Measurements from ENCODE around the gene PSMA5. TPM values are rescaled to one million over a fixed set of nuclear protein-coding genes. Genes with fewer than 3 reads are reported as not detected.

Gene PSMA5
- total RNA-seq, 2 experiments from 2014 or later = 170 to 189 TPM

DNA sequence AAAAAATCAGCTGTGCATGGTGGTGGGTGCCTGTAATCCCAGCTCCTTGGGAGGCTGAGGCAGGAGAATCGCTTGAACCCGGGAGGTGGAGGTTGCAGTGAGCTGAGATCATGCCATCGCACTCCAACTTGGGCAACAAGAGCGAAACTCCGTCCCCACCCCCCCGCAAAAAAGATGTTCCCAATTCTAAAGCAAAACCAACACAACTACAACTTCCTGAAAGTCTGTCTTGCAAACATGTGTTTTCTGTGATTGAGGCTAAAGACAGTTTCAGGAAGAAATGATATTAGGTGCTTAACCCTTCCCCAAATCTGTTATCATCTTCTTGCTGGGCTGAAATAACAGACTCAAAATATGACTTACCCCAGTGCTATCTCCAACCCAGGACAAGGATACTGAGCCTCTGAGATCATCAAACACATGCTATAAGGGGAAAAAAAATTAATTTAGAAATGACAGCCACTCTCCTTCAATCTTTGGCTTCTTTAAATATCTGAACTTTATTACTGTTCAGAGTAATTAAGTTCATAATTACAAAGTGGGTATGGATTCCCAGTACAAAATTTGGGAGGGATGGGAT lies 57.0 kb downstream of the PSMA5 start:
- peaks cover 45% of the 10 kb centered on the region for H3K4me1 Mint-ChIP-seq
- H3K9me3 Mint-ChIP-seq = no peaks in the 10 kb centered on the region
- H3K27me3 Mint-ChIP-seq = peaks cover 35% of the 10 kb centered on the region
- no peak overlapping the region for H3K27ac Mint-ChIP-seq
- H3K4me3 Mint-ChIP-seq = no peak overlapping the region
- ChIA-PET CTCF (no interaction called here), POLR2A (no interaction called here)
- DNase-seq = no peak
- peaks cover 10% of the 10 kb centered on the region for H3K36me3 Mint-ChIP-seq (ENCODE audit: low read depth)

- Mint-ChIP-seq H3K9me3 (no peaks in the 10 kb centered on the region), H3K27ac (no peak overlapping the region), H3K27me3 (peaks cover 43% of the 10 kb centered on the region), H3K36me3 (ENCODE audit: low read depth) (peaks cover 10% of the 10 kb centered on the region), H3K4me1 (peaks cover 39% of the 10 kb centered on the region), H3K4me3 (no peak overlapping the region)
- ChIA-PET CTCF (no interaction called here), POLR2A (no interaction called here)
- DNase-seq = no peak
Observed at GRCh38 chr1:109368464-109368863, 57.8 kb downstream of the PSMA5 start.

- H3K27me3 Mint-ChIP-seq = peaks cover 45% of the 10 kb centered on the region
- ChIA-PET CTCF (no interaction called here), POLR2A (no interaction called here)
- peaks cover 6% of the 10 kb centered on the region for H3K36me3 Mint-ChIP-seq (ENCODE audit: low read depth)
- H3K9me3 Mint-ChIP-seq = no peaks in the 10 kb centered on the region
- no peak for DNase-seq
- H3K4me1 Mint-ChIP-seq = peaks cover 32% of the 10 kb centered on the region
- no peak overlapping the region for H3K4me3 Mint-ChIP-seq
- no peak overlapping the region for H3K27ac Mint-ChIP-seq
Observed at GRCh38 chr1:109367626-109368025, 58.6 kb downstream of the PSMA5 start.

- no peak for DNase-seq
- CTCF ChIA-PET = no interaction called here
- peaks cover 51% of the 10 kb centered on the region for H3K27me3 Mint-ChIP-seq
- POLR2A ChIA-PET = no interaction called here
- no peaks in the 10 kb centered on the region for H3K9me3 Mint-ChIP-seq
- H3K36me3 Mint-ChIP-seq (ENCODE audit: low read depth) = peaks cover 3% of the 10 kb centered on the region
- no peak overlapping the region for H3K27ac Mint-ChIP-seq
- H3K4me3 Mint-ChIP-seq = no peak overlapping the region
- peaks cover 13% of the 10 kb centered on the region for H3K4me1 Mint-ChIP-seq
Observed at GRCh38 chr1:109365642-109366204, 60.5 kb downstream of the PSMA5 start.

DNA sequence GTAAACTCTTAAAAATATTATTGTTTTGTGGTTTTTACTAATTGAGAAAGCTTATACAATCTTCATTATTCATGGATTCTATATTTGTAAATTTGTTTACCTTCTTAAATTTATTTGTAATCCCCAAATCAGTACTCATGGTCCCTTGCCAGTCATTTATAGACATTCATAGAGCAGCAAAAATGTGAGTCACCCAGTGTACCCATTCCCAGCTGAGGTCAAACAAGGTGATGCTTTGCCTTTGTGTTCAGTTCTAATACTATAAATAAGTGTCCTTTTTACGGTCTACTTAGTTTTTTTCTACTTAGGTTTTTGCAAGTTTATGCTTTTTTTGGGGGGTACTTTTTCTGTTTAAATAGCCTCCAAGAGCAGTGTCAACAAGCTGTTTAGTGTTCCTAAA lies 64.6 kb downstream of the PSMA5 start:
- Mint-ChIP-seq H3K4me1 (no peaks in the 10 kb centered on the region), H3K27ac (no peak overlapping the region), H3K4me3 (no peak overlapping the region), H3K27me3 (peaks cover 53% of the 10 kb centered on the region), H3K9me3 (no peaks in the 10 kb centered on the region), H3K36me3 (ENCODE audit: low read depth) (no peaks in the 10 kb centered on the region)
- CTCF ChIA-PET = no interaction called here
- POLR2A ChIA-PET = interaction anchor here (0.6 kb wide), 1 partner anchor 39 kb away, joined by 3 read pairs; no protein-coding TSS in a partner anchor
- DNase-seq = no peak

DNA sequence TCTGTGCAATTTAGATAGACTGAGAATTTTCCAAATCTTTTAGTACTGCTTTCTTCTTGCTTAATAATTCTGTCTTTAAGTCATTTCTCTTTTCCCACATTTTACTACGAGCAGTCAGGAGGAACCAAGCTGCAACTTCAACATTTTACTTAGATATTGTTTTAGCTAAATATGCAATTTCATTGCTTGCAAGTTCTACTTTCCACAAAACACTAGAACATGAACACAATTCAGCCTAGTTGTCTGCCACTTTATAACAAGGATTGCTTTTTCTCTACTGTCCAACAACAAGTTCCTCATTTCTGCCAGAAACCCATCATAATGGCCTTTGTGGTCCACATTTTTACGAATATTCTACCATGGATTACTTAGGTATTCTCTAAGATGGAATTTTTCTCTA lies 65.2 kb downstream of the PSMA5 start:
- Mint-ChIP-seq H3K4me3 (no peak overlapping the region), H3K9me3 (no peaks in the 10 kb centered on the region), H3K27me3 (peaks cover 50% of the 10 kb centered on the region), H3K27ac (no peak overlapping the region), H3K36me3 (ENCODE audit: low read depth) (no peaks in the 10 kb centered on the region), H3K4me1 (no peaks in the 10 kb centered on the region)
- ChIA-PET POLR2A (no interaction called here), CTCF (no interaction called here)
- no peak for DNase-seq

DNA sequence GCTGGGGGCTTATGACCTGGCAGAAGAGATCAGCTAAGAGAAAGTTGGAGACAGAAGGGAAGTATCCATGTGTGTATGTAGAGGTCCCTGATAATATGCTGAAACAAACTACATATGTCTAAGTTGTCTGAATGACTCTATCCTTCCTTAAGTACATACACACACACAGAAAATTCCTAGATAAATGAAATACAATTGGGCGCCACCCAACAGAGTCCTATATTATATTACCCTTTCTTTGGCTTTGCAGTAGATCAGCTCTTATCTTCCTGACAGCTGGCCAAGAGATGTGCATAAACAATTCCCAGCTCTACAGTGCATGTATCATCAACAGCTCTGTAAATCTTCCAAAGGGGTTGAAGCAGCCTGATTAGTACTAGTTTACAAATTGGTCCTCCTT lies 68.6 kb downstream of the PSMA5 start:
- H3K36me3 Mint-ChIP-seq (ENCODE audit: low read depth) = no peaks in the 10 kb centered on the region
- ChIA-PET CTCF (no interaction called here), POLR2A (no interaction called here)
- no peak for DNase-seq
- peaks cover 31% of the 10 kb centered on the region for H3K27me3 Mint-ChIP-seq
- no peak overlapping the region for H3K4me3 Mint-ChIP-seq
- H3K27ac Mint-ChIP-seq = no peak overlapping the region
- H3K4me1 Mint-ChIP-seq = peaks cover 19% of the 10 kb centered on the region
- no peaks in the 10 kb centered on the region for H3K9me3 Mint-ChIP-seq

DNA sequence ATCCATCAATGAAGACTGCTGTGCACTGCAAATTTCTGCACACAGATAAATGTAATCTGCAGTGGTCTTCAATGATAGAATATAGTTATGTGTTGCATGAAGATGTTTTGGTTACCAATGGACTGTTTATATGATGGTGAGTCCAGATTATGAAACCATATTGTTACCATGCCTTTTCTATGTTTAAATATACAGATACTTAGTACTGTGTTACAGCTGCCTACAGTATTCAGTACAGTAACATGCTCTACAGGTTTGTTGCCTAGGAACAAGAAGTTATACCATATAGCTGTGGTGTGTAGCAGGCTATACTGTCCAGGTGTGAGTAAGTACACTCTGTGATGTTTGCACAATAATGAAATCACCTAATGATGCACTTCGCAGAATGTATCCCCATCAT lies 69.3 kb downstream of the PSMA5 start:
- ChIA-PET CTCF (no interaction called here), POLR2A (no interaction called here)
- DNase-seq = no peak
- Mint-ChIP-seq H3K27ac (no peak overlapping the region), H3K36me3 (ENCODE audit: low read depth) (no peaks in the 10 kb centered on the region), H3K4me3 (no peak overlapping the region), H3K27me3 (peaks cover 30% of the 10 kb centered on the region), H3K4me1 (peaks cover 26% of the 10 kb centered on the region), H3K9me3 (no peaks in the 10 kb centered on the region)

- no peaks in the 10 kb centered on the region for H3K9me3 Mint-ChIP-seq
- ChIA-PET CTCF (no interaction called here), POLR2A (no interaction called here)
- H3K4me1 Mint-ChIP-seq = peaks cover 30% of the 10 kb centered on the region
- H3K27ac Mint-ChIP-seq = no peak overlapping the region
- H3K36me3 Mint-ChIP-seq (ENCODE audit: low read depth) = no peaks in the 10 kb centered on the region
- peaks cover 30% of the 10 kb centered on the region for H3K27me3 Mint-ChIP-seq
- H3K4me3 Mint-ChIP-seq = no peak overlapping the region
- DNase-seq = no peak
Observed at GRCh38 chr1:109356505-109356904, 69.7 kb downstream of the PSMA5 start.

GRCh38 chr1:109354929-109355328 lies 71.3 kb downstream of the PSMA5 start:
- ChIA-PET CTCF (interaction anchor here (1.1 kb wide), 1 partner anchor 178 kb away, joined by 3 read pairs; no protein-coding TSS in a partner anchor), POLR2A (interaction anchor here (0.6 to 1.4 kb wide), 2 partner anchors 11 to 631 kb away, joined by 3 read pairs; no protein-coding TSS in a partner anchor)
- H3K4me1 Mint-ChIP-seq = peaks cover 30% of the 10 kb centered on the region

DNA sequence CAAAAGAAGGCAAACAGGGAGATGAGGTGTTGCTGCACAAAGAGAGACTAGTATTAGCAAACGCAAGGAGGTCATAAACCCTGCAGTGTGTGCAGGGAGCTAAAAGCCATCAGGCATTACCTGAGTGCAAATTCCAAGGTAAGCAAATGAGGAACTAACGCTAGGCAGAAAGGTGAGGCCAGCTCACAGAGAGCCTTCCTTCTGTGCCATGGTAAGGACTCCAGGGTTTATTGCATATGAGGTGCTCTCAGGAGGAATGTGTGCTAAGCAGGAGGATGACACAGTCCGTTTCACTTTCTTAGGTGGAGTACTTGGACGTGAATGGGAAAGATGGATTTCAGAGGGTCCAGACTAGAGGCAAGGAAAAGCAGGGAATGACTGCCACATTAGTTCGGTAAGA lies 74.8 kb downstream of the PSMA5 start:
- ChIA-PET CTCF (no interaction called here), POLR2A (no interaction called here)
- H3K4me1 Mint-ChIP-seq = peaks cover 43% of the 10 kb centered on the region
- H3K36me3 Mint-ChIP-seq (ENCODE audit: low read depth) = no peaks in the 10 kb centered on the region
- H3K9me3 Mint-ChIP-seq = no peaks in the 10 kb centered on the region
- DNase-seq = no peak
- H3K27ac Mint-ChIP-seq = no peak overlapping the region
- peaks cover 10% of the 10 kb centered on the region for H3K27me3 Mint-ChIP-seq
- H3K4me3 Mint-ChIP-seq = no peak overlapping the region

More at GRCh38 chr1:109354929-109355328, 71.3 kb downstream of the PSMA5 start:
- no peaks in the 10 kb centered on the region for H3K36me3 Mint-ChIP-seq (ENCODE audit: low read depth)
- DNase-seq = no peak
- H3K27me3 Mint-ChIP-seq = peaks cover 24% of the 10 kb centered on the region
- no peak overlapping the region for H3K4me3 Mint-ChIP-seq
- H3K27ac Mint-ChIP-seq = no peak overlapping the region
- H3K9me3 Mint-ChIP-seq = no peaks in the 10 kb centered on the region

- Mint-ChIP-seq H3K9me3 (no peaks in the 10 kb centered on the region), H3K36me3 (ENCODE audit: low read depth) (no peaks in the 10 kb centered on the region), H3K4me1 (peaks cover 43% of the 10 kb centered on the region), H3K27ac (no peak overlapping the region), H3K27me3 (peaks cover 10% of the 10 kb centered on the region), H3K4me3 (no peak overlapping the region)
- ChIA-PET POLR2A (no interaction called here), CTCF (interaction anchor here (1.6 kb wide), 1 partner anchor 71 kb away, joined by 3 read pairs; no protein-coding TSS in a partner anchor)
- no peak for DNase-seq
Observed at GRCh38 chr1:109350655-109351054, 75.6 kb downstream of the PSMA5 start.

DNA sequence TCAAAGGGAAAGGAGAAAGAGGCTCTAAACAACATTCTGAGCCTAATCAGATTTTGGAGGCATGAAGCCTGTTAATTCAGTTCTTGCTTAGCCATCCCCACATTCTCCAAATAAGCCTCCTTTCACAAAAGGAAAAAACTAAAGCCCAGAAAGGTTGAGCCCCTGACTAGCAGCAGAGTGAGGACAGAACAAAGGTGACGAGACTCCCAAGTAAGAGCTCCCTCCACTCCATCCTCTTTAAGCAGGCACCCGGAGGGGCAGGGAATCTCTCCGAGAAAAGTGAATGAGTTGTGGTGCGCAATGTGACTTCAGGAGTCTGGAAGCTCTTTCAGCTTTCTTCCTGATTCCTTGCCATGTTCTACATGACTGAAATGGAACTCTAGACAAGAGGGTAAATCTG lies 76.1 kb downstream of the PSMA5 start:
- Mint-ChIP-seq H3K4me1 (peaks cover 43% of the 10 kb centered on the region), H3K4me3 (no peak overlapping the region), H3K9me3 (no peaks in the 10 kb centered on the region), H3K27ac (no peak overlapping the region), H3K27me3 (peaks cover 10% of the 10 kb centered on the region), H3K36me3 (ENCODE audit: low read depth) (no peaks in the 10 kb centered on the region)
- ChIA-PET CTCF (interaction anchor here (1.6 kb wide), 1 partner anchor 70 kb away, joined by 3 read pairs; no protein-coding TSS in a partner anchor), POLR2A (no interaction called here)
- no peak for DNase-seq

All from activated CD4-positive, alpha-beta memory T cell treated with anti-CD3 and anti-CD28 coated beads, Interleukin-2, amount 10 ng/mL, durations not matched to agents 7 days and 5 days (primary cell).